Osteoblast (primary cell): ENCODE measurements around the gene MTMR10. TPM values are rescaled to one million over a fixed set of nuclear protein-coding genes. Genes with fewer than 3 reads are reported as not detected.
A peak's percentile ranks its signal among the peaks of the same experiment; 100 is the strongest.

Experiments
- DNase-seq: peaks from one replicate; pipeline ENCODE4 v3.0.0; 2011; ENCODE audit warnings: low spot score, mixed read lengths; ENCODE audit not compliant: insufficient read length; ENCODE audit errors: missing footprints
- H2AFZ ChIP-seq: 2 replicates; pipeline ENCODE4 v1.6.0; 2011; ENCODE audit warnings: mild to moderate bottlenecking, low read length
- H3K27ac ChIP-seq: 2 replicates; pipeline ENCODE4 v1.5.1; 2011; ENCODE audit warnings: mild to moderate bottlenecking, low read depth, low read length, moderate library complexity
- H3K27me3 ChIP-seq: 2 replicates; pipeline ENCODE4 v1.6.0; 2012; ENCODE audit warnings: mild to moderate bottlenecking, control low read depth, inconsistent platforms, low read length, moderate library complexity; ENCODE audit not compliant: insufficient read depth
- H3K36me3 ChIP-seq: 2 replicates; pipeline ENCODE4 v1.5.1; 2011; ENCODE audit warnings: mild to moderate bottlenecking, low read length, control low read depth, moderate library complexity; ENCODE audit not compliant: insufficient read depth
- H3K4me1 ChIP-seq: 2 replicates; pipeline ENCODE4 v1.5.1; 2011; ENCODE audit warnings: mild to moderate bottlenecking, low read length, control low read depth, moderate library complexity; ENCODE audit not compliant: insufficient read depth
- H3K4me2 ChIP-seq: 2 replicates; pipeline ENCODE4 v1.6.0; 2011; ENCODE audit warnings: mild to moderate bottlenecking, low read length; ENCODE audit not compliant: insufficient read depth
- H3K4me3 ChIP-seq: fragments of 200-600 bp; sonication (generic); 3 replicates; pipeline ENCODE4 v1.5.1; 2012; ENCODE audit warnings: mild to moderate bottlenecking, low read length, inconsistent platforms; ENCODE audit not compliant: insufficient read depth
- H3K79me2 ChIP-seq: 2 replicates; pipeline ENCODE4 v1.6.0; 2012; ENCODE audit warnings: mild to moderate bottlenecking, low read length, control low read depth, inconsistent platforms; ENCODE audit not compliant: insufficient read depth
- H3K9me3 ChIP-seq: 2 replicates; pipeline ENCODE4 v1.5.1; 2011; ENCODE audit warnings: low read depth, low read length, control low read depth
- H4K20me1 ChIP-seq: 2 replicates; pipeline ENCODE4 v1.6.0; 2012; ENCODE audit warnings: mild to moderate bottlenecking, low read length, control low read depth; ENCODE audit not compliant: insufficient read depth
- CTCF ChIP-seq: IDR thresholded peaks from 2 replicates; pipeline ENCODE4 v1.5.1; 2011; ENCODE audit warnings: mild to moderate bottlenecking, low read depth, low read length, moderate library complexity; ENCODE audit errors: extremely low read depth
- total RNA-seq: library from RNA; depleted of rRNA; stranded (reverse); fragments of >200 nt; gene quantifications from 2 replicates; pipeline ENCODE4 v1.2.3, GENCODE V29; 2012

Gene MTMR10
- total RNA-seq, 1 donor: 17.4 TPM

- Histone ChIP-seq H3K27me3 (no peaks in the 10 kb centered on the region), H3K4me2 (no peak overlapping the region), H3K4me3 (no peak overlapping the region), H4K20me1 (peaks cover 6% of the 10 kb centered on the region), H3K9me3 (no peaks in the 10 kb centered on the region), H3K36me3 (peaks cover 55% of the 10 kb centered on the region), H3K27ac (no peak overlapping the region), H3K4me1 (peaks cover 7% of the 10 kb centered on the region), H2AFZ (no peak overlapping the region), H3K79me2 (peaks cover 7% of the 10 kb centered on the region)
- TF ChIP-seq CTCF: no peak
- no peak for DNase-seq
Observed at GRCh38 chr15:30917013-30917412, 74.4 kb downstream of the MTMR10 start.

GRCh38 chr15:30913761-30914160, 77.7 kb downstream of the MTMR10 start:
- H3K27ac ChIP-seq: no peak overlapping the region
- no peak for TF ChIP-seq CTCF
- no peak overlapping the region for H3K4me3 ChIP-seq
- H3K79me2 ChIP-seq: peaks cover 7% of the 10 kb centered on the region
- no peaks in the 10 kb centered on the region for H3K9me3 ChIP-seq
- H3K4me2 ChIP-seq: no peak overlapping the region
- no peak overlapping the region for H2AFZ ChIP-seq
- peaks cover 60% of the 10 kb centered on the region for H3K36me3 ChIP-seq
- DNase-seq: no peak
- H3K27me3 ChIP-seq: no peaks in the 10 kb centered on the region
- peaks cover 6% of the 10 kb centered on the region for H4K20me1 ChIP-seq
- H3K4me1 ChIP-seq: no peaks in the 10 kb centered on the region

GRCh38 chr15:30906366-30906765, 85.1 kb downstream of the MTMR10 start:
- no peaks in the 10 kb centered on the region for H3K79me2 ChIP-seq

GRCh38 chr15:30905821-30906220, 85.6 kb downstream of the MTMR10 start:
- Histone ChIP-seq H3K36me3 (peaks cover 29% of the 10 kb centered on the region), H3K27me3 (no peaks in the 10 kb centered on the region), H3K4me1 (no peaks in the 10 kb centered on the region), H3K79me2 (no peaks in the 10 kb centered on the region), H3K9me3 (no peaks in the 10 kb centered on the region), H3K4me3 (no peak overlapping the region), H4K20me1 (no peaks in the 10 kb centered on the region), H3K4me2 (no peak overlapping the region), H3K27ac (no peak overlapping the region), H2AFZ (no peak overlapping the region)
- peak; percentile 59 for TF ChIP-seq CTCF
- no peak for DNase-seq

More at GRCh38 chr15:30906366-30906765, 85.1 kb downstream of the MTMR10 start:
- DNase-seq: no peak
- H4K20me1 ChIP-seq: no peaks in the 10 kb centered on the region
- H3K4me3 ChIP-seq: no peak overlapping the region
- no peaks in the 10 kb centered on the region for H3K9me3 ChIP-seq
- no peak overlapping the region for H3K4me2 ChIP-seq
- no peak for TF ChIP-seq CTCF
- no peak overlapping the region for H3K27ac ChIP-seq
- no peaks in the 10 kb centered on the region for H3K27me3 ChIP-seq
- no peaks in the 10 kb centered on the region for H3K4me1 ChIP-seq
- peaks cover 32% of the 10 kb centered on the region for H3K36me3 ChIP-seq
- no peak overlapping the region for H2AFZ ChIP-seq
